ENCODE data around the gene SLC8B1. TPM values are rescaled to one million over a fixed set of nuclear protein-coding genes. Genes with fewer than 3 reads are reported as not detected.

SLC8B1 gene
- total RNA-seq, 6 experiments from 2014 or later = 5.8 to 6.7 (median 6.3) TPM

- H3K4me3 Mint-ChIP-seq = no peak overlapping the region
- peaks cover 20% of the 10 kb centered on the region; the same call in 1 of the 2 replicates for H3K4me1 Mint-ChIP-seq (ENCODE audit: low read depth)
- peaks cover 9% of the 10 kb centered on the region for H3K9me3 Mint-ChIP-seq
- H3K36me3 Mint-ChIP-seq (ENCODE audit: low read depth) = peaks cover 8% of the 10 kb centered on the region
- no peaks in the 10 kb centered on the region for H3K27me3 Mint-ChIP-seq (ENCODE audit: insufficient read depth)
- TF ChIP-seq CTCF (IDR thresholded peaks at IDR 0.05) = no peak
- H3K27ac Mint-ChIP-seq = no peak overlapping the region
- no peak for DNase-seq
Measured at GRCh38 chr12:113257564-113257963, 77.3 kb downstream of the SLC8B1 start.

GRCh38 chr12:113254298-113254697, 80.6 kb downstream of the SLC8B1 start:
- H3K36me3 Mint-ChIP-seq (ENCODE audit: low read depth) = peaks cover 16% of the 10 kb centered on the region
- H3K4me1 Mint-ChIP-seq (ENCODE audit: low read depth) = peaks cover 4% of the 10 kb centered on the region; the same call in 1 of the 2 replicates
- DNase-seq = no peak
- no peak overlapping the region for H3K4me3 Mint-ChIP-seq
- no peak for TF ChIP-seq CTCF (IDR thresholded peaks at IDR 0.05)
- H3K9me3 Mint-ChIP-seq = peaks cover 9% of the 10 kb centered on the region
- H3K27ac Mint-ChIP-seq = no peak overlapping the region
- peaks cover 1% of the 10 kb centered on the region; the same call in 1 of the 2 replicates for H3K27me3 Mint-ChIP-seq (ENCODE audit: insufficient read depth)

- Mint-ChIP-seq H3K4me1 (ENCODE audit: low read depth) (no peaks in the 10 kb centered on the region), H3K27ac (no peak overlapping the region), H3K4me3 (no peak overlapping the region), H3K9me3 (peaks cover 9% of the 10 kb centered on the region), H3K27me3 (ENCODE audit: insufficient read depth) (peaks cover 5% of the 10 kb centered on the region; the same call in 1 of the 2 replicates), H3K36me3 (ENCODE audit: low read depth) (peaks cover 16% of the 10 kb centered on the region)
- TF ChIP-seq CTCF (IDR thresholded peaks at IDR 0.05) = no peak
- no peak for DNase-seq
Measured at GRCh38 chr12:113253532-113254285, 81.2 kb downstream of the SLC8B1 start.

- TF ChIP-seq CTCF (IDR thresholded peaks at IDR 0.05) = no peak
- Mint-ChIP-seq H3K27me3 (ENCODE audit: insufficient read depth) (peaks cover 5% of the 10 kb centered on the region; the same call in 1 of the 2 replicates), H3K9me3 (peaks cover 9% of the 10 kb centered on the region), H3K4me1 (ENCODE audit: low read depth) (peaks cover 4% of the 10 kb centered on the region), H3K36me3 (ENCODE audit: low read depth) (peaks cover 16% of the 10 kb centered on the region), H3K27ac (no peak overlapping the region), H3K4me3 (no peak overlapping the region)
- DNase-seq = no peak
Measured at GRCh38 chr12:113252494-113252893, 82.4 kb downstream of the SLC8B1 start.

- Mint-ChIP-seq H3K36me3 (ENCODE audit: low read depth) (peaks cover 16% of the 10 kb centered on the region), H3K27ac (no peak overlapping the region), H3K27me3 (ENCODE audit: insufficient read depth) (peaks cover 5% of the 10 kb centered on the region; the same call in 1 of the 2 replicates), H3K4me1 (ENCODE audit: low read depth) (peaks cover 13% of the 10 kb centered on the region), H3K9me3 (peaks cover 9% of the 10 kb centered on the region), H3K4me3 (no peak overlapping the region)
- no peak for TF ChIP-seq CTCF (IDR thresholded peaks at IDR 0.05)
- DNase-seq = no peak
Measured at GRCh38 chr12:113251404-113252070, 83.4 kb downstream of the SLC8B1 start.
